NCI-H1694 treated with DMSO at 0.1 percent for 48 hours (cell line): ENCODE results near the gene HAUS5.
"Not testable (repeated sequence)": the region's sequence is repeated elsewhere in the genome, so short reads cannot be mapped to it uniquely, and the experiment has no call there.

Experiments used
- DNase-seq: peaks from one replicate; lab custom pipeline; 2025; lab: John Stamatoyannopoulos, UW

The HAUS5 gene, protein sequence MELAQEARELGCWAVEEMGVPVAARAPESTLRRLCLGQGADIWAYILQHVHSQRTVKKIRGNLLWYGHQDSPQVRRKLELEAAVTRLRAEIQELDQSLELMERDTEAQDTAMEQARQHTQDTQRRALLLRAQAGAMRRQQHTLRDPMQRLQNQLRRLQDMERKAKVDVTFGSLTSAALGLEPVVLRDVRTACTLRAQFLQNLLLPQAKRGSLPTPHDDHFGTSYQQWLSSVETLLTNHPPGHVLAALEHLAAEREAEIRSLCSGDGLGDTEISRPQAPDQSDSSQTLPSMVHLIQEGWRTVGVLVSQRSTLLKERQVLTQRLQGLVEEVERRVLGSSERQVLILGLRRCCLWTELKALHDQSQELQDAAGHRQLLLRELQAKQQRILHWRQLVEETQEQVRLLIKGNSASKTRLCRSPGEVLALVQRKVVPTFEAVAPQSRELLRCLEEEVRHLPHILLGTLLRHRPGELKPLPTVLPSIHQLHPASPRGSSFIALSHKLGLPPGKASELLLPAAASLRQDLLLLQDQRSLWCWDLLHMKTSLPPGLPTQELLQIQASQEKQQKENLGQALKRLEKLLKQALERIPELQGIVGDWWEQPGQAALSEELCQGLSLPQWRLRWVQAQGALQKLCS

DNA sequence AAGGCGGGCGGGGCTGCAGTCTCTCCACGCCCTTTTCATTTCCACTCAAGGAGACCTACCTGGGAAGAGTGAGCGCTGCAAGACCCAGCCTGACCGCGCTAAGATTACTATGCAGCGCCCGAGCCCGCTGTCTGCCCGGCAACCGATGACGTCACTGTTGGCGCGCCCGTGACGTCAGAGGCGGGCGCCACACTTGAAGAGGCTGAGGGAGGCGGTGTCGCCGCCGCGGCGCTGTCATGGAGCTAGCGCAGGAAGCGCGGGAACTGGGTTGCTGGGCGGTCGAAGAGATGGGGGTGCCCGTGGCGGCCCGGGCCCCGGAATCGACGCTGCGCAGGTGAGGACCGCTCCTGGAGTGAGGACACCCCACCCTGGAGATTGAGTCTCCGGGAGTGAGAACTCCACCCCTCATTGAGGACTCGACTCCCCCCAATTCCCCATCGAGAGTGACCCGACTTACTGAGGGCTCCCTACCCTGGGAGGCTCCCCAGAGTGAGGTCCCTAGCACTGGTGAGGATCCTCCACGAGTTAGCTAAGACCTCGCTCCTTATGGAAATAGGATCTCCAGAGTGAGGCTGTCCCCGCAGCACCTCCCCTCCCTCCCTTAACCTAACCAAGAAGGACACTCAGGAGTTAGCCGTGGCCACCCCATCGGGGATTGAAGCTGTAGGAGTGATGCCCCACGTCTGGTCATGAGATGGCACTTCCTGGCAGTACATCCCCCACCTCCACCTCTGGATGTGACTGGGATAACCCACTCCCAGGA lies at the start of gene HAUS5:
Gene HAUS5 (plus strand): TSS at position 177 of the 763 bp plus-strand sequence. CDS start 60 bp downstream, at position 237.
- peak; percentile 78 for DNase-seq

DNA sequence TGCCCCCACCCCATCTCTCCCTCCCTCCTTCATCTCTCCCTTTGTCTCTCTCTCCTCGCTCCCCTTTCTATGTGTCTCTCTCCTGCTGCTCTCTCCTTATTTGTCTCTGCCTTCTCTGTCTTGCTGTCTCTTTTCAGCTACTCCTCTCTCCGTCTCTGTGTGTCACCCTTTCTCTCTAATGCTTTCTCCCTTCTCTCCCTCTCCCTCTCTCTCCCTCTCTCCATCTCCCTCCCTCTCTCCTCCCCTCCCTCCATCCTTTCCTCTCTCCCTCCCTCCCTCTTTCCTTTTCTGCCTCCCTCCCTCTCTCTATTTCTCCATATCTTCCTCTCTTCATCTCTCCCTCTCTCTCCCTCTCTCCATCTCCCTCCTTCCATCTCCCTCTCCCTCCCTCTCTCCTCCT lies 49.8 kb upstream of the HAUS5 start:
- DNase-seq: no peak

DNA sequence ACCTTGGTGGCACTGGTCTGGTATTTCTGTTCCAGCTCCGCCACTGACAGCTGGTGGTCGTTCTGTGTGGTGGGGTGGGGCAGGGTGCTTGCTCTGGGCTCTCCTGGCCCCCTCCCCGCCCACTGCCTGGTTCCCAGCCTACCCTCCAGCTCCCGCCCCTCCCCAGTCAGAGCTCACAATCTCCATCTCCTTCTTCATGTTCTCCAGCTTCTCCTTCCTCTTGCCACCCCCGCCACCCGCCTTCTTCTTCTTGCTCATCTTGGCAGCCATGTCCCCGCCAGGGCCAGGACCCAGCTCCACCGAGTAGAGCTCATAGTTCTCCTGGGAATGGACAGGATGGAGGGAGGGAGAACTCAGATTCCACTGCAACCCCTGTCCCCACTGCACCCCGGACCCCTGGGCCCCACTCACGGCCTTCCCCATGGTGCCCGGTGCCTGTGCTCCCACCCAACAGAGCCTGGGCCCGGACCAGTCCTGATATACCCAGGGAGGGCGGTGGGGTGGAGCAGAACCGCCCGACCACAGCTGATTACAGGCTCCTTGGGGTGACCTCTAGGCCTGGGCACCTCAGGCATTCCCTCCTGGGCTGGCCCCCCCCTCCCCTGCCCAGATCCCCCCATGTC lies 49.2 kb upstream of the HAUS5 start, which contains the start of gene ATP4A:
Gene ATP4A (minus strand): TSS at position 452 of the 623 bp plus-strand sequence. CDS start 29 bp downstream, at position 423.
- no peak for DNase-seq

DNA sequence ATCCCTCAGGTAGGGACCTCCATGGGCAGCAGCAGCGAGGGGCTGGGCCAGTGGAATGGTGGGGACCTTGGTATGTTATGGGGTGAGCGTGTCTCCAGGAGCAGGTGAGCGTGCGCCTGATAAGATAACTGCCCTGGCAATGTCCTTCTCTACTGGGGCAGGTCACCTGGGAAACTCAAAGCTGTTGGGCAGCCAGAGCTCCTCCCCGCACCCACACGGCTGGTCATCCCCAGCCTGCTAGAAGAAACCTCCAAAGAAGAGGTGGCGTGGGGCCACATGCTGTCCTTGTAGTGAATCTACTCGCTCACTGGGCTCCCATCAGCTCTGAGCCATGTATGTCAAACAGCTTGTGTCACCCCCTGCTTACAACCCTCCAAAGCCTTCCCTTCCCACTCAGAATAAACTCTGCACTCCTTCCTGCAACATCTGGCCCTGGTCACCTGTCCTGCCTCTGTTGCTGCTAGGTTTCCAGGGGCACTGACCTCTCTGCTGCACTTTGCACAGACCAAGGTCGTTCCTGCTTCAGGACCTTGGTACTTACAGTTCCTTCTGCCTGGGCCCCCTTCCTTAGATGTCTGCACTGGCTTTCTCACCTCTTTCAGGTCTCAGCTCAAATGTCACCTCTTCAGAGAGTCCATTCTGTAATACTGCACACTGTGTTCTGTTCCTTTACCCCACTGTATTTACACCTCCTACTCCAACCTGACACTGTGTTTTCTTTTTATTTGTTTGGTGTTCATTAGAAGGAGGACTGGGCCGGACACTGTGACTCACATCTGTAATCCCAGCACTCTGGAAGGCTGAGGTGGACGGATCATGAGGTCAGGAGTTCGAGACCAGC lies 47.3 kb upstream of the HAUS5 start:
- DNase-seq: no peak

DNA sequence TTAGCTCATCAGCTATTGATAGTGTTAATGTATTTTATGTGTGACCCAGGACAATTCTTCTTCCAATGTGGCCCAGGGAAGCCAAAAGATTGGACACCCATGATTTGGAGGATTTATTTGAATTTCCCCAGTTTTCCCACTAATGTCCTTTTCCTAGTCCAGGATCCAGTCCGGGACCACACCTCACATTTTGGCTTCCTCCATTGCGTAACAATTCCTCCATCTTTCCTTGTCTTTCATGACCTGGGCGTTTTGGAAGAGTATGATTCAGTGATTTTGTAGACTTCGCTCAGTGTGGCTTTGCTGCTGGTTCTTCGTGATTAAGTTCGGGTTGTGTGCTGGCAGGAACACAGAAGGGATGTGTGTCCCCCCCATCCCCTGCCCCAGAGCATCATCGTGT lies 45.8 kb upstream of the HAUS5 start:
- no peak for DNase-seq

DNA sequence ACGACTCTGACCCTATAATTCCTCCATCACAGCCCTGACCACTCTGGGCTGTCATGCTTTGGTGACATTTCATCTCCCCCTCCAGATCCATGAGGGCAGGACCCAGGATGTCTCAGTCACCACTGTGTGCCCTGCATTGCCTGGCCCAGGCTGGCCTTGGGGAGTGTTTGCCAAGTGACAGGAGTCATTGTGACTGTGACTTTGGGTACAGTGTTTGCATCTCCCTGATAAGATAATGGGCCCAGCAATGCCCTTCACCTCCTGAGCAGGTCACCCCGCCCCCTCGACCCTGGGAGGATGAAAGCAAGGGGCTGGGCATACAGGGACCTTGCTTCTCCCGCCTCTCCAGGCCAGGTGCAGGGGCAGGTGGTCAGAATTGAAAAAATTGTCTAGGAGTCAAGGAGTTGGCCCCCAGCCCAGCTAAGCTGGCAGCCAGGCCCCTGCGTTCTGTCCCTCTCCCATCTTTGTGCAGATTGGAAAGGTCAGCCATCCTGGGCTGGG lies 43.2 kb upstream of the HAUS5 start:
- DNase-seq: no peak

DNA sequence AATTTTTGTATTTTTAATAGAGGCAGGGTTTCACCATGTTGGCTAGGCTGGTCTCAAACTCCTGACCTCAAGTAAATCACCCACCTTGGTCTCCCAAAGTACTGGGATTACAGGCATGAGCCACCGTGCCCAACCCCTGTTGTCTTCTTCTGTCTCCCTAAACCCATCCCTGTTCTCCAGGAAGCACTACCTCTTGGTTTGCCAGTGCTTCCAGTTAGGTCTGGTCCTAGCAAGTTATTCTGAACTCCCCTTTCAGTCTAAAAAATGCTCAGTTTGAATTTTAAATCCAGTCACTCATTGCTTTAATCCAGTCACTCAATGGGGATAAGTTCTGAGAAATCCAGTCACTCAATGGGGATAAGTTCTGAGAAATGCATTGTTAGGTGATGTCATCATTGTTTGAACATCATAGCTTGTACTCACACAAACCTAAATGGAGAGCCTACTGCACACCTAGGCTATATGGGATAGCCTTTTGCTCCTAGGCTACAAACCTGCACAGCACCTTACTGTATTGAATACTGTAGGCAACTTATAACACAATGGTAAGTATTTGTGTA lies 41.0 kb upstream of the HAUS5 start:
- DNase-seq: no peak

DNA sequence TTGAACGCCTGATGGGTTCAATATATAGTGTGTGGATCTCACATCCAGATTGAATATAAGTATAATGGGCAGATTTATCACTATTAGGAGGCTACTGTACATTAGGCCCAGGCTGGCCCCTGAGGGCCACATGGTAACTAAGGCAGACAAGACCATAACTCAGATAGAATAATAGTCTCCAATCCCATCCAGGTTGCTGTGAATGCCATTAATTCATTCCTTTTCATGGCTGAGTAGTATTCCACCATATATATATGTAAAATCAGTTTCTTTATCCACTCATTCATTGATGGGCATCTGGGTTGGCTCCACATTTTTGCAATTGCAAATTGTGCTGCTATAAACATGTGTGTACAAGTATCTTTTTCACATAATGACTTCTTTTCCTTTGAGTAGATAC lies 34.6 kb upstream of the HAUS5 start:
- DNase-seq: no peak

DNA sequence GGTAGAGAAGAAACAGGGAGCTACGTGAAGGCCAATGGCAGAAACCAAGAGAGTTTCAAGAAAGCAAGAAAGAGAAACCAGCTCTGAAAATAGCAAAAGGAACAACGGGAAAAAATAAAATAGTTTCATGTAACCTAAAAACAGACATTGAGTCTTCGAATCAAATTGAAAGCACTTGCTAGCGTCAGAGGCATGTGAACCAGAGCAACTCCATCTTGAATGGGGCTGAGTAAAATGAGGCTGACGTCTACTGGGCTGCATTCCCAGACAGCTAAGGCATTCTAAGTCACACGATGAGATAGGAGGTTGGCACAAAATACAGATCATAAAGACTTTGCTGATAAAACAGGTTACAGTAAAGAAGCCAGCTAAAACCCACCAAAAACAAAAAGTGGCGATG lies 33.8 kb upstream of the HAUS5 start:
- no peak for DNase-seq

DNA sequence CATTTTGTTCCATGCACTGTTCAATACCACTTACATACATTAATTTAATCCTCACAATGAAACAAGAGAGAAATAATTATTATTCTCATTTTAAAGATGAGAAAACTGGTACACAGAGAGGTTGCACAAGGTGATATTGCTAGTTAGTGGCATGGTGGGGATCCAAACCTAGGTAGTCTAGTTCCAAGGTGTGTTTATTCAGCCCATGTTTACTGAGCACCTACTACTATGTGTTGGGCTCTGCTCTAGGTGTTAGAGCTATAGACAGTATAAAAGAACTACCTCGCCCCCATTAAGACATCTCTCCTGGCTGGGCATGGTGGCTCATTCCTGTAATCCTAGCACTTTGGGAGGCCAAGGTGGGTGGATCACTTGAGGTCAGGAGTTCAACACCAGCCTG lies 29.8 kb upstream of the HAUS5 start:
- DNase-seq: no peak

DNA sequence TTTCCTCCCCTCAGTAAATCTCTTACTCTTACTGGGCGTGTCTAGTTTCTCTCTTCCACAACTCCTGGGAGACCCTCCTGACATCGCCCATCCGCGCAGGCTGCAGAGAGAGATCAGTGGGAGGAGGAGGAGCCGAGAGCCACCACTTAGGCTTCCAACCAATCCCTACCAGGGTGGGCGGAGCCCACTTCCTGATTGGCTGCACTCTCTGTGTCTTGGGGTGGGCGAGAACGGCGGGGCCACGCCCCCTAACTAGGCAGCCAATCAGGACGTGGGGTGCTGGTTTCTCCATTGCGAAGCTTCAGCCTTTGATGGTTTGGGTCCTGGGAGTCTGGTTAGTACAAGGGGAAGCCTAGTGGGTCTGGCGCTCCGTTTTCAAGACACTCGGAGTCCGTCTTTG lies 26.7 kb upstream of the HAUS5 start, which contains the start of gene PMIS2:
Gene PMIS2 (plus strand): TSS at position 326 of the 400 bp plus-strand sequence. CDS start 87 bp downstream, outside the sequence.
- no peak for DNase-seq

DNA sequence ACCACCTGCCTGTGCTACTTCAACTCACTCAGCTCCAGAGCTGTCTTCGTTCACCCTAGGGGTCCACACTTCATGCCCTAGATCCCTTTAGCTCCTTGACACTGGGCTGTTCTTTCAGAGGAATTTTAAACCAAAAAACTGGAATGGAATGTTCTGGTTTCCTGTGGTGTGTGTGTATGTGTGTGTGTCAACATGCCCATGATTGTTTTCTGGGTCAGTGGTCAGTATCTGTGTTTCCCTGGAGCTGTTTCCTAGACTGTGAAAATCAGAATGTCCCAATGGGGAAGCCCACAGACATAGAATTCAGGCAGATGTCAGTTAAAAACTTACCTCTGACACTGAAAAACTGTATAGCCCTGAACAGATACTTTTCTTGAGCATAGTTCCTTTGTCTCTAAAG lies 25.2 kb upstream of the HAUS5 start:
- no peak for DNase-seq

DNA sequence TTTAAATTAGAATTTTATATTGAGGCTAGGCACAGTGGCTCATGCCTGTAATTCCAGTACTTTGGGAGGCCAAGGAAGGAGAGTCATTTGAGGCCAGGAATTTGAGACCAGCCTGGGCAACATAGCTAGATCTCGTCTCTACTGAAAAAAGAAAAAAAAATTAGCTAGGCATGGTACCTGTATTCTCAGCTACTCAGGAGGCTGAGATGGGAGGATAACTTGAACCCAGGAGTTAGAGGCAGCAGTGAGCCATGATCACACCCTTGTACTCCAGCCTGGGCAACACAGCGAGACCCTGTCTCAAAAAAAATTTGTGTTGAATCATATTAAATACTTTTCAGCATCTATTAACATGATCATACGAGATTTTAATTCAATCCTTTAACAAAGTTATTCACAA lies 21.7 kb upstream of the HAUS5 start:
- no peak for DNase-seq

DNA sequence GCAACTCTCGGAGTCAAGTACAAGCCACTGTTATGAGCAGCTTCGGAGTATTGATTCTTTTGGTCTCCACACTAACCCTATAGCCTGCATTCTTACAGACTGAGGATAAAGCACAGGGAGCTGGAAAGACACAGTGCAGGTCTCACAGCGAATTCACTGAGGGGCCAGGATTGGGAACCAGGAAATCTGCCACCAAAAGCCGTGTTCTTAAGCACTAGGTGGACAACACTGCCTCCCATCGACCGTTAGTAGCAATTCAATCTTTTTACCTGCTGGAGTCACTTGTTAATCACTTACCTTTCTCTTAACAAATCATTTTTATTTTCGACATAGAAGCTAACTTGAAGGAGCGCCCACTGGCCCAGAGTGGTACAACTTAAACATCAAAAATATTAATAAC lies 20.3 kb upstream of the HAUS5 start:
- DNase-seq: peak; percentile 58

DNA sequence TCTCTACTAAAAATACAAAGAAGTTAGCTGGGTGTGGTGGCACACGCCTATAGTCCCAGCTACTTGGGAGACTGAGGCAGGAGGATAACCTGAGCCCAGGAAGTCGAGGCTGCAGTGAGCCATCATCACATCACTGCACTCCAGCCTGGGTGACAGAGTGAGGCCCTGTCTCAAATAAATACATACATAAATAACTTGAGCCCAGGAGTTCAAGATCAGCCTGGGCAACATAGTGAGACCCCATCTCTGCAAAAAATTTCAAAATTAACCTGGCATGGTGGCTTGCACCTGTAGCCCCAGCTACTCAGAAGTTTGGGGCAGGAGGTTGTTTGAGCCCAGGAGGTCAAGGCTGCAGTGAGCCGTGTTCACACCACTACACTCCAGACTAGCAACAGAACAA lies 17.5 kb upstream of the HAUS5 start:
- DNase-seq: not testable (repeated sequence)

DNA sequence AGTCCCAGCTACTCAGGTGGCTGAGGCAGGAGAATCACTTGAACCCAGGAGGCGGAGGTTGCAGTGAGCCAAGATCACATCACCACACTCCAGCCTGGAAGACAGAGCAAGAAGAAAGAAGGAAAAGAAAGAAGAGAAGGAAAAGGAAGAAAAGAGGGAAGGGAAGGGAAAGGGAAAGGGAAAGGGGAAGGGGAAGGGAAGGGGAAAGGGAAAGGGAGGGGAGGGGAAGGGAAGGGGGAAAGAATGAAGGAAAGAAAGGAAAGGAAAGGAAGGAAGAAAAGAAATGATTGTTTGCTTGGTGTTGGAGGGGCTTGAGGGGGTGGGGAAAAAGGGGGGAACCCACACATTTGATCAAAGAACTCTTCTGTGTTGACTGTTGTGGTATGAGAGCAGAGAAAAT lies 16.6 kb upstream of the HAUS5 start:
- DNase-seq: no peak

DNA sequence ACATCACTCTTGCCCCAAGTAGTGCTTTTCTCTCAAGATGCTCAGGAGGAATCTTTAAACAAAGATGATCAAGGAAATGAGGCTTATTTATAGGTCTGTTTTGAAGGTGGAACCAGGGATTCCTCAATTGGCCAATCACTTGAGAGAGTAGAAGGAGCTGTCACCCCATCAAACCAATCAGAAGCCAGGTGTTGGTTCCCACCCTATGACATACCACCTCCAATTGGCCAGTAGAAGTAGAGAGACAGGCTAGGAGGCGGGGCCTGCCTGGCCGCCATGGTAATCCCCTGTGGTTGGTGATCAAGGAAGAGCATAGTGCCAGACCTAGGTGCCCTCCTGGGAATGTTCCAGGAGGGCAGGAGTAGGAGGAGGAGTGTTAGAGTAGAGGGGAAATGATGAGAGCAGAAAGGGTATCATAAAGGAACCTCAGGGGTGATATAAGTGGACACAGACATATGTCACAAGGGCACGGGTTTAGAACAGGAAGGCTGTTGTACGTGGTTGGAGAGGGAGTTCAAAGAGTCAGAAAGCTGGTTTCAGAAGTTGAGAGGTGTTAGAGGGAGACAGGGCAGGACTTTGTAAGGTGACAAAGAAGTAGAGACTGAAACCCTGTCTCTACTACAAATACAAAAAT lies 16.1 kb upstream of the HAUS5 start:
- DNase-seq: no peak

DNA sequence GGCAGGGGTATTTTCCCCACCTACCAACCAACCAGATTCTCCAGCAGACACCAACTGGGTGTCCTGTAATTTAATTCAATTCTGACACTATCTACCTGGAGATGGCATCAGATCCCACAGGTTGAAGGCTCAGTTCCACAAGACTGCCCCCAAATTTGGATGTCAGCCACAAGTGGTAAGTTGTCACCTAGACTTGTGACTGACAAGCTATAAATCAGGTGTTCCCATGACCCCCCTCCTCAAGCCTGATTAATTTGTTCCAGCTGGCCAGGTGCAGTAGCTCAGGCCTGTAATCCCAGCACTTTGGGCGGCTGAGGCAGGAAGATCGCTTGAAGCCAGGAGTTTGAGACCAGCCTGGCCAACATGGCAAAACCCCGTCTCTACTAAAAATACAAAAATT lies 10.6 kb upstream of the HAUS5 start:
- no peak for DNase-seq

DNA sequence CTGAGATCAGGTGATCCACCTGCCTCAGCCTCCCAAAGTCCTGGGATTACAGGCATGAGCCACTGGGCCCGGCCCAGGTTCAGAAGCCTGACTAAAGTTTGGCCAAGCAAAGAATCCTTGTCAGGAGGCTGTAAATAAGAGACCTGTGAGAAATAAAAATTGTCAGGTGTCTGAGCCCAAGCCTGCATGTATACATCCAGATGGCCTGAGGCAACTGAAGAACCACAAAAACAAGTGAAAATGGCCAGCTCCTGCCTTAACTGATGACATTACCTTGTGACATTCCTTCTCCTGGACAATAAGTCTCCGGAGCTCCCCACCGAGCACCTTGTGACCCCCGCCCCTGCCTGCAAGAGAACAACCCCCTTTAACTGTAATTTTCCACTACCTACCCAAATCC lies 8.1 kb upstream of the HAUS5 start:
- not testable (repeated sequence) for DNase-seq

DNA sequence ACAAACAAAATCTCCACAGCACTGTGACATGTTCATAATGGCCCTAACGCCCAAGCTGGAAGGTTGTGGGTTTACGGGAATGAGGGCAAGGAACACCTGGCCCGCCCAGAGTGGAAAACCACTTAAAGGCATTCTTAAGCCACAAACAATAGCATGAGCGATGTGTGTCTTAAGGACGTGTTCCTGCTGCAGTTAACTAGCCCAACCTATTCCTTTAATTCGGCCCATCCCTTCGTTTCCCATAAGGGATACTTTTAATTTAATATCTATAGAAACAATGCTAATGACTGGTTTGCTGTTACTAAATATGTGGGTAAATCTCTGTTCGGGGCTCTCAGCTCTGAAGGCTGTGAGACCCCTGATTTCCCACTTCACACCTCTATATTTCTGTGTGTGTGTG lies 5.4 kb upstream of the HAUS5 start:
- not testable (repeated sequence) for DNase-seq
